Measurements from ENCODE around the gene DDX1. TPM values are rescaled to one million over a fixed set of nuclear protein-coding genes. Genes with fewer than 3 reads are reported as not detected.

Gene DDX1
- total RNA-seq, 4 donors from 2014 or later: 50.3 to 109 (median 75.2) TPM

DNA sequence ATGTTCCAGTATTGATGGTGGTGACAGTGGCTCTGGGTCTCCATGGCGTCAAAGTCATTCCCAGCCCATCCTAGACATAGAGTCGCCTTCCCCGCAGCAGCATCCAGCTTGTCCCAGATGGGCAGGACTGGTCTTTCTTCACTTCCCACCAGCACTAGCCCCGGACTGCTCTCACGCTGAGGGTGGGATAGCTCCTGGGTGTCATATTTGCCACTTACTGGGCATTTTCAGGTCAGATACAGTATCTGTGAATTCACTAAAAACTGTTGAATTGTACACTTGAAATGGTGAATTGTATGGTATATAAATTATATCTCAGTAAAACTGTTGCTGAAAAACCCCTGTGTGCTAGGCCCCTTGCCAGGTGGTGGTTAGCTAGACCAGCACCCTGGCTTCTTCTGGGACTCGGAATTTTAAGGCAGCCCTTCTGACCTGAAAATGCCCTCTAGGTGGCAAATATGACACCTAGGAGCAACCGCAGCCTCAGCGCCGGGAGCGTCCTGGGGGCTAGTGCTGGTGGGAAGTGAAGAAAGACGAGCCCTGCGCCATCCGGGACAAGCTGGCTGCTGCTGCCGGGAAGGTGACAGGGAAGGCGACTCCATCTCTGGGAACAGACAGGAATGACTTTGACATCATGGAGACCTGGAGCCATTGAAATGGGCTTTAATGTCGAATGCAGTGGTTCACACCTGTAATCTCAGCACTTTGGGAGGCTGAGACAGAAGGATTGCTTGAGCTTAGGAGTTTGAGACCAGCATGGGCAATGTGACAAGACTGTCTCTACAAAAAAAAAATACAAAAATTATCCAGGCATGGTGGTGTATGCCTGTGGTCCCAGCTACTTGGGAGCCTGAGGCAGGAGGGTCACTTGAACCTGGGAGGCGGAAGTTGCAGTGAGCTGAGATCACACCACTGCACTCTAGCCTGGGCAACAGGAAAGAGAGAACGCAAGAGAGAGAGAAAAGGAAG is 56.2 kb downstream of the DDX1 start:
- TF ChIP-seq, protein P1, sequence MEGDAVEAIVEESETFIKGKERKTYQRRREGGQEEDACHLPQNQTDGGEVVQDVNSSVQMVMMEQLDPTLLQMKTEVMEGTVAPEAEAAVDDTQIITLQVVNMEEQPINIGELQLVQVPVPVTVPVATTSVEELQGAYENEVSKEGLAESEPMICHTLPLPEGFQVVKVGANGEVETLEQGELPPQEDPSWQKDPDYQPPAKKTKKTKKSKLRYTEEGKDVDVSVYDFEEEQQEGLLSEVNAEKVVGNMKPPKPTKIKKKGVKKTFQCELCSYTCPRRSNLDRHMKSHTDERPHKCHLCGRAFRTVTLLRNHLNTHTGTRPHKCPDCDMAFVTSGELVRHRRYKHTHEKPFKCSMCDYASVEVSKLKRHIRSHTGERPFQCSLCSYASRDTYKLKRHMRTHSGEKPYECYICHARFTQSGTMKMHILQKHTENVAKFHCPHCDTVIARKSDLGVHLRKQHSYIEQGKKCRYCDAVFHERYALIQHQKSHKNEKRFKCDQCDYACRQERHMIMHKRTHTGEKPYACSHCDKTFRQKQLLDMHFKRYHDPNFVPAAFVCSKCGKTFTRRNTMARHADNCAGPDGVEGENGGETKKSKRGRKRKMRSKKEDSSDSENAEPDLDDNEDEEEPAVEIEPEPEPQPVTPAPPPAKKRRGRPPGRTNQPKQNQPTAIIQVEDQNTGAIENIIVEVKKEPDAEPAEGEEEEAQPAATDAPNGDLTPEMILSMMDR (IDR thresholded peaks at IDR 0.05; ENCODE audit: low read depth): no peak

DNA sequence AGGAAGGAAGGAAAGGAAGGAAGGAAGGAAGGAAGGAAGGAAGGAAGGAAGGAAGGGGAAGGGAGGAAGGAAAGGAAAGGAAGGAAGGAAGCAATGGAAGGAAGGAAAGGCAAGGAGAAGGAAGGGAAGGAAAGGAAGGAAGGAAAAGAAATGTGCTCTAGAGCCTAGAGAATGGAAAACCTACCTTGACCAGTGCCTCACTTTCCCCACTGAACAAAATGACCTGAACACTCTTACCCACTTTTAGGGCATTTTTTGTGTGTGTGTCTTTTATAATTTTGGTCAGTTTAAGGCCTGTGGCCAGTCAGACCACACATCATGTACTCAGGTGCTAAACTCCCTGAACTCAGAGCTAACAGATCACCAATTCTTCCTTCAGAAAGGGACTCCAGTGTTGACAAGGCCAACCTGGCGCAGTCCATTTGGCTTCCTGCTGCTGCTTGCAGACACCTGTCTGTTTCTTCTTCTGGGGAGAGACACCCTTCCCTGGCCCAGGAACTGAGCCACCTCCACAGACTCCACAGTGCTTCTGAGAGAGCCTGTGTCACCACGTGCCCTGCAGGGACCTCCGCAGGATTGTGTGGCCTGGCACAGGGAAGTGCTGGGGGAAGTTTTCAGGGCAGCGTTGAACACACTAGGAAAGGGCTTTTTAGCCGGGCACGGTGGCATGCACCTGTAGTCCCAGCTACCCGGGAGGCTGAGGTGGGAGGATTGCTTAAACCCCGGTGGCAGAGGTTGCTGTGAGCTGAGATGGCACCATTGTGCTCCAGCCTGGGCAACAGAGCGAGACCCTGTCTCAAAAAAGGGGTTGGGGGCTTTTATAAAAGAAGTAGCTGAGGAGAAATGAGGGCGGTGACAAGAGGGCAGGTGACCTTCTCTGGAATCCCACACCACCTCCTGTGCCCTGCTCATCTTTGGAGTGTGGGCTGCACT is 57.2 kb downstream of the DDX1 start:
- TF ChIP-seq, protein P1 (IDR thresholded peaks at IDR 0.05; ENCODE audit: low read depth): no peak

DNA sequence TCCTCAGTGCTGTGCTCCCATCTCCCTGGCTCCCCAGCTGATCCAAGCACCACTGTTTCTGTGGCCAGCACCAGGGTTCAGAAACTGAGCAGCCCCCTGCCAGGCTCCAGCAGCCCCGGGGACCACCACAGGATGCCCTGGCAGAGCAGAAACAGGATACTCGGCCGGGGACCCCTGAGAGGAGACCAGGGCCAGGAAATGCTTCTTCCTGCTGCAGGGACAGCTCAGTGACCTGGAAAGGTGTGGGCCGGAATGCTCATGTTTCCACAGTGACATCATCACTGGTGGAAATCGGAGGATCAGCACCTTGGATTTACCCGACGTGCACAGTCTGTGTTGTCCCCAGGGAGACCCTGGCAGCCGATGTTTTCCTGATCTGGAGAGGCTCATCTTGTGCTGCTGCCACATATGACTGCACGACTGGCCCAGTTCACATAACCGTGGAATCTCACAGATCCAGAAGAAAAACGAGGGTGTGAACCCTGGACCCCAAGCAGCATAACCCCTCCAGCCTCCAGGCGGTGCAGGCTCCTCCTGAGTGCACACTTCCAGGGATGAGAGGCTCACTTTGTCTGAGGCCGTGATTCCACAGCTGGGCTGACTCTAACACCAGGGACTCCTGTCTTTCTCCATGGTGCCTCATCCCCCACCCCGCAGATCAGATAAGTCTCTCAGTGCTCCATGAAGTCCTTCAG is 58.0 kb downstream of the DDX1 start:
- TF ChIP-seq, protein P1 (IDR thresholded peaks at IDR 0.05; ENCODE audit: low read depth): no peak

DNA sequence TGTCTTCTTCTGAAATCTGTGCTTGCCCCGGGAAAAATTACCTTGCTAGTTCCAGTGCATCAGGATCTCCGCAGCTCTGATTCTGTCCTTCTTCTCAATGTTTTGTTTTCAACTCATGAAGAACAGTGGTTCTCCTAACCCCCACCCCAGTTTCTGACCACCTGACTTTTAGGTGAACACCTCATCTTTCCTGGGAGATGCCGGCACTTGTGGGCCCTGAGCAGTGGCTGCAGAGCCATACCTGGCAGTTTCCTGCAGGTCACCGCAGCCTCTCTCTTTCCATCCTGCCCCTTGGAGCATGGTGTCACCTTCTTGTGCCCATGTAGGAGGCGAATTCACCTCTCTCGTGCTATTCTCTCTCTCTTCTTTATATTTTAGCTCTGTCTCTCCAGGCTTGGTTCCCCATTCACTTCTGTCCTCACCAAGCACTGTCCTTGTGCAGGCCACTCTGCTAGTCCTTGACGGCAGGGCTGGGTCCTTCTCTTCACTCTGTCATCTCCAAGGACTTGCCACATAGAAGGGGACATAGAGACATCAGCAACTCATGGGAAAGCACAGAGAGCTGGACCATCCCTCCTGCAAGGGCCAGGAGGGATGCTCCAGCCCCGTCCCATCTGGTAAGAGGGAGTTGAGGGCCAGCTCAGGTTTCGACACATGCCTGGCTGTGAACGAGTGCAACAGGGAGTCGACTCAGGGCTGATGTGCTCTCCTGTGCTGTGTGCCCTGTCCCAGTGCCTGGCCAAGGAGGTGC is 59.1 kb downstream of the DDX1 start:
- TF ChIP-seq, protein P1 (IDR thresholded peaks at IDR 0.05; ENCODE audit: low read depth): no peak

DNA sequence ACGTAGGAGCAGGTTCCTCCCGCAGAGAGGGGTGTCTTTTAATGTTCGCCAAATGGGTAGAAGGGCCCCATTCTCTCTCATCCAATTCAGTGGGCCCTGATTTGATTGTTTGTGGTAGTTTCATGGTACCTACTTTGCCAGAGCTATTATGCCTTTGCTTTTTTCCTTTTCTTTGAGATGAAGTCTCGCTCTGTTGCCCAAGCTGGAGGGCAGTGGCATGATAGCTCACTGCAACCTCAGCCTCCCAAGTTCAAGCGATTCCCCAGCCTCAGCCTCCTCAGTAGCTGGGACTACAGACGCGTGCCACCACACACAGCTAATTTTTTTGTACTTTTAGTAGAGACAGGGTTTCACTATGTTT is 59.7 kb downstream of the DDX1 start:
- TF ChIP-seq, protein P1 (IDR thresholded peaks at IDR 0.05; ENCODE audit: low read depth): no peak

DNA sequence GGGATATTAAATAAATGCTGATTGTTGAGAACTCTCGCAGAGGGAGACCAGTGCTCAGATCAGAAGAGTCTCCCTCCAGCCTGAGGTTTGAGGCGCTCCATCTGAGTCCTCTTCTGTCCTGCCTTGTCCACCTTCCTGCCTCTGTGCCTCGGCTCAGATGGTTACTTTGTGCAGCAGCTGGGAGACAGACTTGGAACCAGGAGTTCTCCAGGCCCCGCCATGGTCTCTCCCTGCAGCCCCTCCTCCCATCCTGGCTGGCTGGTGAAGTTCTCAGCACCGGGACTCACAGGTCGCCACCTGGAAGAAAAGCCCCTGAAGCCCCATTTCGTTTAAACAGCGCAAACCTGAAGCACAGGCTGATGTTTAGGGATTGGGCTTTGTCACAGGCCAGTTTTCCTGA is 60.6 kb downstream of the DDX1 start:
- TF ChIP-seq, protein P1 (IDR thresholded peaks at IDR 0.05; ENCODE audit: low read depth): no peak

Measured in subcutaneous adipose tissue (tissue), 4 donors.